Glomerular endothelial cell (primary cell): Measurements from ENCODE around the gene HAND1. TPM values are rescaled to one million over a fixed set of nuclear protein-coding genes. Genes with fewer than 3 reads are reported as not detected.

Source experiments
- DNase-seq: peaks from one replicate; pipeline ENCODE4 v3.0.0-alpha.2; 2011; ENCODE audit warnings: low read depth, low spot score; ENCODE audit errors: extremely low read depth
- total RNA-seq: library from RNA; depleted of rRNA; stranded (reverse); fragments of >200 nt; gene quantifications from 2 replicates; pipeline ENCODE4 v1.2.3, GENCODE V29; 2015

Gene HAND1
- total RNA-seq, 1 donor from 2014 or later, result not detected

GRCh38 chr5:154479944-154480750 lies 2.1 kb upstream of the HAND1 start:
- no peak for DNase-seq

- no peak for DNase-seq
These were observed 1.3 kb upstream of the HAND1 start for GRCh38 chr5:154479160-154479943.

- DNase-seq, result no peak
These were observed 729 bp upstream of the HAND1 start for GRCh38 chr5:154478752-154479159.

- DNase-seq, result no peak
These were observed 424 bp downstream of the HAND1 start for GRCh38 chr5:154477382-154478223.

GRCh38 chr5:154476354-154477205 lies 1.4 kb downstream of the HAND1 start:
- DNase-seq, result no peak

GRCh38 chr5:154475591-154476353 lies 2.3 kb downstream of the HAND1 start:
- no peak for DNase-seq

GRCh38 chr5:154474396-154475334 lies 3.4 kb downstream of the HAND1 start:
- DNase-seq, result no peak

- DNase-seq, result no peak
These were observed 4.3 kb downstream of the HAND1 start for GRCh38 chr5:154473581-154474283.

GRCh38 chr5:154472871-154473580 lies 5.0 kb downstream of the HAND1 start:
- no peak for DNase-seq

GRCh38 chr5:154470947-154471870 lies 6.8 kb downstream of the HAND1 start:
- DNase-seq, result no peak

- no peak for DNase-seq
These were observed 7.9 kb downstream of the HAND1 start for GRCh38 chr5:154470137-154470536.

GRCh38 chr5:154467655-154468354 lies 10.2 kb downstream of the HAND1 start:
- DNase-seq, result no peak

GRCh38 chr5:154466671-154467070 lies 11.4 kb downstream of the HAND1 start:
- no peak for DNase-seq

GRCh38 chr5:154466147-154466546 lies 11.9 kb downstream of the HAND1 start:
- no peak for DNase-seq

GRCh38 chr5:154465169-154465568 lies 12.9 kb downstream of the HAND1 start:
- no peak for DNase-seq
